K562 (cell line): ENCODE data around the gene KCNMB2. TPM values are rescaled to one million over a fixed set of nuclear protein-coding genes. Genes with fewer than 3 reads are reported as not detected.

Experiments
- ATAC-seq: fragments of 200-7000 bp; cut with Tn5 transposase; 3 replicates; pipeline ENCODE4 v1.9.1; 2020; ENCODE audit warnings: moderate library complexity
- BruUV-seq: library from RNA; stranded (reverse); fragments of 400-500 nt; replicated peaks from 2 replicates; lab custom pipeline; 2021; lab: Mats Ljungman, UMichigan
- CTCF ChIA-PET: fragments of 300-600 bp; formaldehyde crosslinking; extraction: SDS; loops from one replicate; lab custom pipeline; 2021; ENCODE audit warnings: low intra/inter-chr PET ratio; lab: Yijun Ruan, JAX
- POLR2A ChIA-PET: fragments of 300-600, 350-650 bp; sonication (Branson Sonifier 250); formaldehyde crosslinking; extraction: SDS; loops from one replicate; lab custom pipeline; 2021; ENCODE audit warnings: antibody characterized with exemption, inconsistent platforms; lab: Yijun Ruan, JAX
- DNase-seq, 4 experiments: peaks; one replicate each; pipeline versions ENCODE4 v3.0.0 to v3.0.0-alpha.2; 2011 to 2018; ENCODE audit warnings: low spot score in 3 of 4, mixed read lengths in 3 of 4; ENCODE audit errors: extremely low read depth in 1 of 4
- FAIRE-seq: peaks from 2 replicates; lab custom pipeline; 2011; peaks lifted over from hg19 to GRCh38; lab: Jason Lieb, UNC
- H2AFZ ChIP-seq: 2 replicates; pipeline ENCODE4 v1.6.0; 2011; ENCODE audit warnings: low read depth, low read length, control low read depth, inconsistent platforms
- H3K27ac ChIP-seq: fragments of 200-600 bp; 3 replicates; pipeline ENCODE4 v1.8.0; 2011; ENCODE audit warnings: low read depth, mild to moderate bottlenecking, control low read depth, inconsistent platforms, low read length, moderate library complexity, mixed read lengths; ENCODE audit errors: extremely low read depth
- H3K27me3 ChIP-seq, 2 experiments: fragments of 300-600 bp in 1 of 2; 2 replicates in 1 of 2; 3 replicates in 1 of 2; pipeline versions ENCODE4 v1.6.0 to v1.8.0; 2011; ENCODE audit warnings: inconsistent platforms in 2 of 2, low read length in 2 of 2, mild to moderate bottlenecking in 1 of 2, mixed read lengths in 1 of 2, moderate library complexity in 1 of 2; ENCODE audit not compliant: control insufficient read depth in 2 of 2, insufficient read depth in 2 of 2
- H3K36me3 ChIP-seq: fragments of 300-600 bp; 3 replicates; pipeline ENCODE4 v1.8.0; 2011; ENCODE audit warnings: mild to moderate bottlenecking, low read length, inconsistent platforms; ENCODE audit not compliant: control insufficient read depth, insufficient read depth
- H3K4me1 ChIP-seq, 2 experiments: fragments of 200-600 bp in 1 of 2; replicated peaks in 1 of 2; 2 replicates in 1 of 2; 3 replicates in 1 of 2; pipeline versions ENCODE4 v1.5.1 to v1.8.0; 2011; ENCODE audit warnings: inconsistent platforms in 2 of 2, low read length in 2 of 2, mild to moderate bottlenecking in 1 of 2, mixed read lengths in 1 of 2, moderate library complexity in 1 of 2; ENCODE audit not compliant: control insufficient read depth in 2 of 2, insufficient read depth in 2 of 2
- H3K4me2 ChIP-seq: 2 replicates; pipeline ENCODE4 v1.6.1; 2011; ENCODE audit warnings: low read length, control low read depth, inconsistent platforms, mixed read lengths; ENCODE audit not compliant: insufficient read depth
- H3K4me3 ChIP-seq: fragments of 200-600 bp; sonication (generic), shearing (Covaris generic); 2 replicates; pipeline ENCODE4 v1.5.1; 2016; ENCODE audit warnings: control low read depth, inconsistent platforms
- H3K79me2 ChIP-seq: fragments of 200-600 bp; 3 replicates; pipeline ENCODE4 v1.8.0; 2011; ENCODE audit warnings: low read length, inconsistent platforms; ENCODE audit not compliant: control insufficient read depth, insufficient read depth
- H3K9ac ChIP-seq, 2 experiments: 2 replicates each; pipeline versions ENCODE4 v1.6.0 to v1.6.1; 2011; ENCODE audit warnings: low read depth in 2 of 2, low read length in 2 of 2, control low read depth in 1 of 2, inconsistent platforms in 1 of 2, mild to moderate bottlenecking in 1 of 2, mixed read lengths in 1 of 2; ENCODE audit not compliant: insufficient read depth in 1 of 2
- H3K9me1 ChIP-seq: one replicate; pipeline ENCODE4 v1.6.0; 2011; ENCODE audit warnings: inconsistent platforms, mild to moderate bottlenecking, low read length, moderate library complexity; ENCODE audit not compliant: control insufficient read depth, insufficient read depth
- H3K9me3 ChIP-seq: replicated peaks from 2 replicates; pipeline ENCODE4 v1.5.1; 2011; ENCODE audit warnings: low read depth, low read length, inconsistent platforms; ENCODE audit not compliant: control insufficient read depth, insufficient read depth
- H4K20me1 ChIP-seq: replicated peaks from 2 replicates; pipeline ENCODE4 v1.6.1; 2011; ENCODE audit warnings: low read length, inconsistent platforms, mixed read lengths; ENCODE audit not compliant: control insufficient read depth, insufficient read depth
- BDP1 ChIP-seq: IDR thresholded peaks from 3 replicates; pipeline ENCODE4 v1.6.1; 2011; ENCODE audit not compliant: insufficient read length, insufficient read depth
- BRD4 ChIP-seq: fragments of 200-600 bp; sonication (generic); IDR thresholded peaks from 2 replicates; pipeline ENCODE4 v1.6.1; 2017; ENCODE audit warnings: inconsistent platforms
- CREBBP ChIP-seq: IDR thresholded peaks from one replicate; pipeline ENCODE4 v1.6.1; 2012; ENCODE audit warnings: low read depth, mild to moderate bottlenecking, control low read depth, inconsistent platforms, low read length
- EZH2 ChIP-seq: IDR thresholded peaks from 2 replicates; pipeline ENCODE4 v1.6.1; 2012; ENCODE audit warnings: low read depth, mild to moderate bottlenecking, inconsistent platforms, low read length, borderline replicate concordance
- FOXA3 ChIP-seq, 2 experiments: fragments of 450-650 bp in 1 of 2; sonication (generic) in 1 of 2; formaldehyde crosslinking; IDR thresholded peaks in 1 of 2; conservative IDR thresholded peaks in 1 of 2; 2 replicates each; pipeline versions ENCODE4 v1.4.0 to v1.8.0; 2020 to 2022; ENCODE audit warnings: mild to moderate bottlenecking in 2 of 2, missing genetic modification reagents in 1 of 2
- FOXP1 ChIP-seq: sonication (generic); formaldehyde crosslinking; IDR thresholded peaks from 2 replicates; pipeline ENCODE4 v1.8.0; 2022; ENCODE audit warnings: mild to moderate bottlenecking, missing genetic modification reagents
- HMG20A ChIP-seq: fragments of 450-650 bp; formaldehyde crosslinking; conservative IDR thresholded peaks from 2 replicates; pipeline ENCODE4 v1.4.0; 2020; ENCODE audit warnings: mild to moderate bottlenecking, mixed read lengths
- PHTF2 ChIP-seq: fragments of 250-450 bp; sonication (Bioruptor Pico); IDR thresholded peaks from 2 replicates; pipeline ENCODE4 v1.5.0; 2021; ENCODE audit warnings: mild to moderate bottlenecking
- POLR2AphosphoS2 ChIP-seq: IDR thresholded peaks from 2 replicates; pipeline ENCODE4 v1.6.1; 2012; ENCODE audit warnings: low read length, improper control_type of control experiment
- RBM39 ChIP-seq: fragments of 200-400 bp; formaldehyde crosslinking; optimal IDR thresholded peaks from 2 replicates; pipeline ENCODE3; 2018; ENCODE audit warnings: low read depth, low read length
- TBL1XR1 ChIP-seq, 2 experiments: IDR thresholded peaks; 2 replicates each; pipeline ENCODE4 v1.6.1; 2012; ENCODE audit warnings: improper control_type of control experiment in 2 of 2, low read length in 2 of 2, mild to moderate bottlenecking in 1 of 2
- TCF7L2 ChIP-seq: fragments of 150-350 bp; IDR thresholded peaks from 2 replicates; pipeline ENCODE4 v1.6.1; 2016; ENCODE audit warnings: low read depth, mild to moderate bottlenecking, low read length, moderate library complexity
- ZNF174 ChIP-seq: fragments of 250-450 bp; sonication (Bioruptor Pico); IDR thresholded peaks from 2 replicates; pipeline ENCODE4 v1.4.0; 2020; ENCODE audit warnings: mild to moderate bottlenecking
- ZNF324 ChIP-seq: fragments of 250-450 bp; sonication (Bioruptor Pico); IDR thresholded peaks from 2 replicates; pipeline ENCODE4 v1.4.0; 2020; ENCODE audit warnings: mild to moderate bottlenecking
- ZNF518B ChIP-seq: fragments of 250-450 bp; sonication (Bioruptor Pico); IDR thresholded peaks from 2 replicates; pipeline ENCODE4 v1.5.0; 2021; ENCODE audit warnings: mild to moderate bottlenecking, moderate library complexity
- WGBS: fragments of 100-300 bp; shearing (Covaris generic); methylation state at CpG from one replicate; pipeline ENCODE4 v1.1.6; 2016; ENCODE audit warnings: low coverage, mixed read lengths; ENCODE audit not compliant: insufficient coverage; ENCODE audit errors: missing lambda C conversion rate; 5-methylcytosine and 5-hydroxymethylcytosine counted together
- in situ Hi-C: fragments of 300-500 bp; cut with MboI; formaldehyde crosslinking; loops from 4 replicates; pipeline ENCODE4 v1.15.0; 2018; ENCODE audit warnings: inconsistent platforms, mixed read lengths
- intact Hi-C: fragments of 100-400 bp; cut with micrococcal nuclease; formaldehyde crosslinking; loops from 2 replicates; pipeline ENCODE4 v1.14.2; 2022
- polyA plus RNA-seq, 8 experiments: library from polyadenylated mRNA; depleted of rRNA in 4 of 8; stranded (reverse) in 5 of 8; unstranded in 3 of 8; fragments of >200 nt; fragmentation: Nextera tagmentation in 2 of 8; fragmentation: Illumina TruSeq in 1 of 8; extraction: Ambion mirVana in 2 of 8; extraction: Trizol in 1 of 8; gene quantifications; 2 replicates each; pipeline versions ENCODE4 v1.2.1 to v1.2.3, GENCODE V29; 2011 to 2014; ENCODE audit warnings: inconsistent platforms in 1 of 8, missing spikeins in 1 of 8
- total RNA-seq, 7 experiments: library from RNA; depleted of rRNA in 6 of 7; stranded (reverse); fragments of >200 nt in 6 of 7; fragmentation: Illumina TruSeq in 2 of 7; extraction: Trizol in 2 of 7; gene quantifications; 2 replicates each; pipeline versions ENCODE4 v1.2.1 to v1.2.3, GENCODE V29; 2011 to 2021; ENCODE audit warnings: low replicate concordance in 1 of 7

The KCNMB2 gene
- total and polyA plus RNA-seq, 9 of the 15 experiments (the other 6 are each of a cell fraction or from before 2014, with no cell fraction given): 0.04 to 0.15 TPM; not detected in 7

- Histone ChIP-seq H3K9me3 (no peaks in the 10 kb centered on the region), H3K4me3 (no peak overlapping the region), H2AFZ (no peak overlapping the region), H3K9me1 (no peaks in the 10 kb centered on the region), H3K79me2 (no peaks in the 10 kb centered on the region), H3K9ac (no peak overlapping the region), H3K27me3 (no peaks in the 10 kb centered on the region), H3K36me3 (no peaks in the 10 kb centered on the region), H3K4me1 (no peaks in the 10 kb centered on the region), H3K27ac (no peak overlapping the region), H3K4me2 (no peak overlapping the region), H4K20me1 (no peaks in the 10 kb centered on the region)
- WGBS: 0% methylated on average over 1 of the region's 1 CpG
- in situ Hi-C loops (no loop called here), intact Hi-C loops (no loop called here)
- no peak for FAIRE-seq
- ChIA-PET CTCF (no interaction called here), POLR2A (no interaction called here)
- no peak for TF ChIP-seq RBM39
- TF ChIP-seq EZH2: no peak
- TF ChIP-seq HMG20A (CRISPR knock-in tag): no peak
- TF ChIP-seq FOXA3 (CRISPR knock-in tag; conservative IDR thresholded peaks at IDR 0.05 in 1 of 2, IDR thresholded peaks at IDR 0.05 in 1 of 2): no peak
- TF ChIP-seq BRD4: no peak
- TF ChIP-seq POLR2AphosphoS2: no peak
- no peak for TF ChIP-seq ZNF518B
- TF ChIP-seq TCF7L2: no peak
- no peak for TF ChIP-seq TBL1XR1 (IDR thresholded peaks at IDR 0.05; ENCODE audit: low read length in 2 of 2)
- no peak for TF ChIP-seq ZNF174 (CRISPR knock-in tag)
- no peak for TF ChIP-seq PHTF2
- TF ChIP-seq ZNF324 (CRISPR knock-in tag): no peak
- TF ChIP-seq CREBBP: no peak
- no peak for TF ChIP-seq FOXP1 (CRISPR knock-in tag)
- TF ChIP-seq BDP1: no peak
- DNase-seq: no peak
- no TSS peak for BruUV-seq
- no peak for ATAC-seq
Measured at GRCh38 chr3:178562947-178563232, 26.7 kb downstream of the KCNMB2 start.
